Smooth muscle cell (in vitro differentiated cells): ENCODE measurements around the gene SPHKAP. TPM values are rescaled to one million over a fixed set of nuclear protein-coding genes. Genes with fewer than 3 reads are reported as not detected.

Source experiments
- DNase-seq: peaks from one replicate; lab custom pipeline; 2025; ENCODE audit not compliant: unreplicated experiment; lab: John Stamatoyannopoulos, UW
- H2AFZ ChIP-seq: fragments of 200-600 bp; sonication (generic); 2 replicates; pipeline ENCODE4 v1.6.0; 2016; ENCODE audit warnings: antibody characterized with exemption, low read depth, mild to moderate bottlenecking
- H3F3A ChIP-seq: fragments of 200-600 bp; sonication (generic); 2 replicates; pipeline ENCODE4 v1.6.0; 2017; ENCODE audit warnings: antibody characterized with exemption, low read depth
- H3K27ac ChIP-seq: fragments of 200-600 bp; sonication (generic); 2 replicates; pipeline ENCODE4 v1.5.1; 2016; ENCODE audit warnings: low read depth, mild to moderate bottlenecking
- H3K27me3 ChIP-seq: fragments of 200-600 bp; sonication (generic); 2 replicates; pipeline ENCODE4 v1.6.1; 2016; ENCODE audit warnings: low read depth, mild to moderate bottlenecking
- H3K36me3 ChIP-seq: fragments of 200-600 bp; sonication (generic); 2 replicates; pipeline ENCODE4 v1.5.1; 2016; ENCODE audit warnings: low read depth
- H3K4me1 ChIP-seq: fragments of 200-600 bp; sonication (generic); 2 replicates; pipeline ENCODE4 v1.5.1; 2016; ENCODE audit warnings: low read depth
- H3K4me2 ChIP-seq: fragments of 200-600 bp; sonication (generic); 2 replicates; pipeline ENCODE4 v1.6.0; 2016; ENCODE audit warnings: mild to moderate bottlenecking
- H3K4me3 ChIP-seq: fragments of 200-600 bp; sonication (generic); 2 replicates; pipeline ENCODE4 v1.5.1; 2016; ENCODE audit warnings: mild to moderate bottlenecking
- H3K79me2 ChIP-seq: fragments of 200-600 bp; sonication (generic); 2 replicates; pipeline ENCODE4 v1.6.0; 2016; ENCODE audit warnings: low read depth, mild to moderate bottlenecking
- H3K9ac ChIP-seq: fragments of 200-600 bp; sonication (generic); 2 replicates; pipeline ENCODE4 v1.6.0; 2016; ENCODE audit warnings: low read depth
- H3K9me3 ChIP-seq: fragments of 200-600 bp; sonication (generic); replicated peaks from 2 replicates; pipeline ENCODE4 v1.5.1; 2016; ENCODE audit warnings: low read depth
- H4K20me1 ChIP-seq: fragments of 200-600 bp; sonication (generic); 2 replicates; pipeline ENCODE4 v1.6.0; 2016; ENCODE audit warnings: low read depth
- whole genome bisulfite sequencing: methylation state at CpG from one replicate; pipeline ENCODE4 v1.1.7; 2016; ENCODE audit warnings: low lambda C conversion rate; 5-methylcytosine and 5-hydroxymethylcytosine counted together
- polyA plus RNA-seq: library from polyadenylated mRNA; unstranded; fragments of >200 nt; fragmentation: Nextera tagmentation; extraction: Ambion mirVana; gene quantifications from 2 replicates; pipeline ENCODE4 v1.2.1, GENCODE V29; 2016
- total RNA-seq: library from RNA; depleted of rRNA; stranded (reverse); fragments of >200 nt; gene quantifications from 2 replicates; pipeline ENCODE4 v1.2.3, GENCODE V29; 2014
- TF ChIP-seq, protein P1 (sequence below): fragments of 200-600 bp; sonication (generic); IDR thresholded peaks from 2 replicates; pipeline ENCODE4 v1.5.1; 2017; ENCODE audit warnings: borderline replicate concordance, mild to moderate bottlenecking, antibody characterized with exemption; ENCODE audit not compliant: insufficient read depth, poor library complexity, severe bottlenecking

The SPHKAP gene
- total and polyA plus RNA-seq, 2 experiments from 2014 or later = not detected

DNA sequence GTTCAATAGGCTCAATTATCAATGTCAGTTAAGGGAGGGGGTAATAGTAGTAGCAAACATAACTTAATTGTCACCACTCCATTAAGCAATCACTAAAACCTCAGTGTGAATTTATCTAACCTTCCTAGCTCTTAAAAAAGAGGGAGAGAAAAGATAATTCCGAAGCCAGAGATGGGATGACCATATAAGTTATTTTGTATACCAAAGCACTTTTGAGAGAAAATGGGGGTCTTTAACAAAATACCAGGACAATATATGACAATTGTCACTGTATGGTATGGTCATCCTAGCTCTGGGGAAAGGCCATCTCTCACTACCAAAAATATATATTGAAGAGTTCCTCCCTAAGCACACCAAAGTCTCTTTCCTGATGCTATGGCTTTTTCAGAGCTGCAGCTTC is 55.1 kb downstream of the SPHKAP start:
- no peak for DNase-seq
- Histone ChIP-seq H3K4me3 (no peak overlapping the region), H3K27ac (no peak overlapping the region), H4K20me1 (no peaks in the 10 kb centered on the region), H3K79me2 (no peaks in the 10 kb centered on the region), H3K27me3 (peaks cover 25% of the 10 kb centered on the region), H3K4me2 (no peak overlapping the region), H3F3A (no peaks in the 10 kb centered on the region), H3K9me3 (no peaks in the 10 kb centered on the region), H3K4me1 (no peaks in the 10 kb centered on the region), H3K36me3 (no peaks in the 10 kb centered on the region), H3K9ac (no peak overlapping the region), H2AFZ (no peak overlapping the region)
- TF ChIP-seq, protein P1, sequence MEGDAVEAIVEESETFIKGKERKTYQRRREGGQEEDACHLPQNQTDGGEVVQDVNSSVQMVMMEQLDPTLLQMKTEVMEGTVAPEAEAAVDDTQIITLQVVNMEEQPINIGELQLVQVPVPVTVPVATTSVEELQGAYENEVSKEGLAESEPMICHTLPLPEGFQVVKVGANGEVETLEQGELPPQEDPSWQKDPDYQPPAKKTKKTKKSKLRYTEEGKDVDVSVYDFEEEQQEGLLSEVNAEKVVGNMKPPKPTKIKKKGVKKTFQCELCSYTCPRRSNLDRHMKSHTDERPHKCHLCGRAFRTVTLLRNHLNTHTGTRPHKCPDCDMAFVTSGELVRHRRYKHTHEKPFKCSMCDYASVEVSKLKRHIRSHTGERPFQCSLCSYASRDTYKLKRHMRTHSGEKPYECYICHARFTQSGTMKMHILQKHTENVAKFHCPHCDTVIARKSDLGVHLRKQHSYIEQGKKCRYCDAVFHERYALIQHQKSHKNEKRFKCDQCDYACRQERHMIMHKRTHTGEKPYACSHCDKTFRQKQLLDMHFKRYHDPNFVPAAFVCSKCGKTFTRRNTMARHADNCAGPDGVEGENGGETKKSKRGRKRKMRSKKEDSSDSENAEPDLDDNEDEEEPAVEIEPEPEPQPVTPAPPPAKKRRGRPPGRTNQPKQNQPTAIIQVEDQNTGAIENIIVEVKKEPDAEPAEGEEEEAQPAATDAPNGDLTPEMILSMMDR = no peak
- WGBS = 39% methylated on average over 1 of the region's 1 CpG

DNA sequence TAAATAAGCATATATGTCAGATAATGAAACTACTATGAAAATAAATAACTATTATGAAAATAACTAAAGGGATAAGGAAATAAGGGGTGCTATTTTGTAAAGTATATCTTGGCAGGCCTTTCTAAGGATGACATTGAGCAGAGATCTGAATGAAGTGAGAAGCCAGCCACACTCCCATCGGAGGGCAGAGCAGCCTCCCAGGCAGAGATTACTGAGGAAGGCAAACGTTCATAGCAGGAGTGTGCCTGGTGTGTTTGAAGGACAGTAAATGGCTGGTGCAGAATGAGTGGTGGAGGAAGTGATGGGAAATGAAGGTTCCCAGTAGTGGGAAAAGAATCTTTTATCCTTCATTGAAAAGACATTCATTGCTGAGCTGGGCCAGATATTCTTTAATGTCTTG is 62.5 kb downstream of the SPHKAP start:
- Histone ChIP-seq H3K9ac (no peak overlapping the region), H3K4me3 (no peak overlapping the region), H3K27me3 (peaks cover 47% of the 10 kb centered on the region), H3K4me1 (no peaks in the 10 kb centered on the region), H3K4me2 (no peak overlapping the region), H3K9me3 (no peaks in the 10 kb centered on the region), H3K36me3 (no peaks in the 10 kb centered on the region), H3K79me2 (no peaks in the 10 kb centered on the region), H3K27ac (no peak overlapping the region), H4K20me1 (no peaks in the 10 kb centered on the region), H3F3A (no peaks in the 10 kb centered on the region), H2AFZ (no peak overlapping the region)
- 43% methylated on average over 2 of the region's 2 CpGs for WGBS
- TF ChIP-seq, protein P1 = no peak
- DNase-seq = no peak

DNA sequence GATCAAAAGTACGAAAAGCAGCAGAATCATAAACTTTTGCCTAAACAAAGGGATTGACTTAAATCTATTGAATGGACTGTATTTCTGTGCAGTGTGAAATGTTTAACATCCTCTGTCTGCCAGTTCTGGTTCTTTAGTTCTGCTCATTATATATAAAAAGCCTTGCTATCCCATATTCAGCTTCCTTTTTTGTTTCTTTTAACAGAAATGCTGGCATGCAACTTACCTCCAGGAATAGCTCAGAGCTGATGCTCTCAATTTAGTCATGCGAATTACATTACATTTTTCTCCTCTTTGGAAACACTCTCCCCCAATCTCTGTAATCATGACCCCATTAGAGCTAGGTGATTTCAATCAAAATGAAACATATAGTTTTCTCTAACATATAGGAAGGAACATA is 73.6 kb downstream of the SPHKAP start:
- Histone ChIP-seq H3K4me1 (no peaks in the 10 kb centered on the region), H3F3A (no peaks in the 10 kb centered on the region), H3K9me3 (no peaks in the 10 kb centered on the region), H3K27me3 (no peaks in the 10 kb centered on the region), H3K36me3 (no peaks in the 10 kb centered on the region), H3K9ac (no peak overlapping the region), H2AFZ (no peak overlapping the region), H3K4me3 (no peak overlapping the region), H3K27ac (no peak overlapping the region), H3K79me2 (no peaks in the 10 kb centered on the region), H3K4me2 (no peak overlapping the region), H4K20me1 (no peaks in the 10 kb centered on the region)
- no peak for DNase-seq
- TF ChIP-seq, protein P1 = no peak
- 75% methylated on average over 2 of the region's 2 CpGs for WGBS

DNA sequence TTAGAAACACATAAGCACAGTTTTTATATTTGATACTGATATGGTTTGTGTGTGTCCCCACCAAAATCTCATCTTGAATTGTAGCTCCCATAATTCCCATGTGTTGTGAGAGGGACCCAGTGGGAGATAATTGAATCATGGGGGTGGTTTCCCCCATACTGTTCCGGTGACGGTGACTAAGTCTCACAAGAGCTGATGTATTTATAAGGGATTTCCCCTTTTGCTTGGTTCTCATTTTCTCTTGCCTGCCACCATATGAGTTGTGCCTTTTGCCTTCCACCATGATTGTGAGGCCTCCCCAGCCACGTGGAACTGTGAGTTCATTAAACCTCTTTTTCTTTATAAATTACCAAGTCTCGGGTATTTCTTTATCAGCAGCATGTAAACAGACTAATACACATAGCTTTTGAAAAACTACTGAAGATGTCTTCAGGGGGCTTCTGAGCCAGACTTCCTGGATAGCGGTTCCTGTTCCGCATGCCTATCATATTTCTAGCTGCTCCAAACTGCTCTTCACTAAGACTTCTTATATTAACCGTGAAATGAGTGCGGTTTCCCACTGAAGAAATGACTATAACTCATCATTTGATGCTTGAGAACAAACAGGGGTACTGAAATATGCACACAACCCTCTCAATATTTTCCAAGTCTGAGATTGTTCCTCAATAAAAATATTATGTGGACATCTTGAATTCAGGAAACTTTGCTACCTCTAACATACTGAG is 75.8 kb downstream of the SPHKAP start:
- Histone ChIP-seq H3K9me3 (no peaks in the 10 kb centered on the region), H3K4me3 (no peak overlapping the region), H3K27ac (no peak overlapping the region), H2AFZ (no peak overlapping the region), H3K36me3 (no peaks in the 10 kb centered on the region), H4K20me1 (no peaks in the 10 kb centered on the region), H3K4me1 (no peaks in the 10 kb centered on the region), H3K27me3 (no peaks in the 10 kb centered on the region), H3K79me2 (no peaks in the 10 kb centered on the region), H3K9ac (no peak overlapping the region), H3F3A (no peaks in the 10 kb centered on the region), H3K4me2 (no peak overlapping the region)
- TF ChIP-seq, protein P1 = no peak
- DNase-seq = no peak
- WGBS = 85% methylated on average over 8 of the region's 8 CpGs
